Activated T-helper 2 cell treated with anti-CD3 and anti-CD28 coated beads, Interferon-gamma antibody, Interleukin-2, Interleukin-4, amounts not matched to agents 10 μg/mL and 5 μg/mL and 100 μg/mL, durations not matched to agents 14 hours and 24 hours and 36 hours (primary cell): ENCODE measurements around the gene LTC4S. TPM values are rescaled to one million over a fixed set of nuclear protein-coding genes. Genes with fewer than 3 reads are reported as not detected.

Experiments
- DNase-seq: peaks from one replicate; pipeline ENCODE4 v3.0.0; 2021; ENCODE audit warnings: low spot score
- H3K27ac Mint-ChIP-seq: one replicate; pipeline ENCODE4 v1.8.0; 2021; ENCODE audit warnings: mixed read lengths
- H3K27me3 Mint-ChIP-seq: one replicate; pipeline ENCODE4 v1.8.0; 2021; ENCODE audit warnings: low read depth, mixed read lengths
- H3K36me3 Mint-ChIP-seq: one replicate; pipeline ENCODE4 v1.8.0; 2021; ENCODE audit warnings: low read depth, mixed read lengths
- H3K4me1 Mint-ChIP-seq: one replicate; pipeline ENCODE4 v1.8.0; 2021; ENCODE audit warnings: low read depth, mixed read lengths
- H3K4me3 Mint-ChIP-seq: one replicate; pipeline ENCODE4 v1.8.0; 2021; ENCODE audit warnings: low read depth, mild to moderate bottlenecking, moderate library complexity, mixed read lengths
- H3K9me3 Mint-ChIP-seq: one replicate; pipeline ENCODE4 v1.8.0; 2021; ENCODE audit warnings: mixed read lengths
- intact Hi-C: fragments of 100-400 bp; cut with micrococcal nuclease; formaldehyde crosslinking; loops from one replicate; pipeline ENCODE4 v1.15.1; 2023
- total RNA-seq: library from RNA; stranded (reverse); gene quantifications from 2 replicates; pipeline ENCODE4 v1.2.3, GENCODE V29; 2022

The LTC4S gene
- total RNA-seq, 1 donor from 2014 or later, result 0.62 TPM

DNA sequence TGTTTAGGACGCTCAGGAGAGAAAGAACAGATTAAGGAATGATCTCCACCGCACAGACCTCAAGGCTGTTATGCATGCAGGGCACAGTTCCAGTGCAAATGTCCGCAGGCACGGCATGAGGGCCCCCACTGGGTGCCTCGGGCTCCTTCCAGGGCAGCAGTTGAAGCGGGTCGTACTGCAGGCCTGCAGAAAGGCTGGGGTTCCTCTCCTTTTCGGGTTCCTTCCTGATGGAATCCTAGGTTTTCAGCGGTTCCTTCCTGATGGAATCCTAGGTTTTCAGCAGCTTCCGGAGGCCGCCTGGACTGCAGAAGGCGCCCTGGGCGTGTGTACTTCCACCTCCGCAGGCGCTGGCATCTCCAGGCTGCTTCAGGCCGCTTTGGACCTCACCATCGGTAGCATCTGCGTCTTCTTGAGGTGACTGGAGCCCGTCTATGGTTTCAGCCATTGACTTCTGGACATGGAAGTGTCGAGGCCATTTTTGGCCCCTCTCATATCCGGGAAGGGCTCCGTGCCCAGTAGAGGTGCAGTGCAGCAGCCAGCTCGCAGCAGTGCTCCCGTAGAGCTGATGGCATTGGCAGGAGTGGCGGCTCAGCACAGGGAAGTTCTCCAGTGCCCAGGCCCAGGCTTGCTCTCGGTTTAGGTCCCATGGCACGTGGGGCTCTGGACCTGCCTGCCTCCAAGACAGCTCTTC is 18.5 kb downstream of the LTC4S start:
- Mint-ChIP-seq H3K4me3 (no peak overlapping the region), H3K4me1 (peaks cover 3% of the 10 kb centered on the region), H3K36me3 (peaks cover 33% of the 10 kb centered on the region), H3K27me3 (no peaks in the 10 kb centered on the region), H3K9me3 (no peaks in the 10 kb centered on the region), H3K27ac (no peak overlapping the region)
- intact Hi-C loops, result no loop called here
- DNase-seq, result no peak

DNA sequence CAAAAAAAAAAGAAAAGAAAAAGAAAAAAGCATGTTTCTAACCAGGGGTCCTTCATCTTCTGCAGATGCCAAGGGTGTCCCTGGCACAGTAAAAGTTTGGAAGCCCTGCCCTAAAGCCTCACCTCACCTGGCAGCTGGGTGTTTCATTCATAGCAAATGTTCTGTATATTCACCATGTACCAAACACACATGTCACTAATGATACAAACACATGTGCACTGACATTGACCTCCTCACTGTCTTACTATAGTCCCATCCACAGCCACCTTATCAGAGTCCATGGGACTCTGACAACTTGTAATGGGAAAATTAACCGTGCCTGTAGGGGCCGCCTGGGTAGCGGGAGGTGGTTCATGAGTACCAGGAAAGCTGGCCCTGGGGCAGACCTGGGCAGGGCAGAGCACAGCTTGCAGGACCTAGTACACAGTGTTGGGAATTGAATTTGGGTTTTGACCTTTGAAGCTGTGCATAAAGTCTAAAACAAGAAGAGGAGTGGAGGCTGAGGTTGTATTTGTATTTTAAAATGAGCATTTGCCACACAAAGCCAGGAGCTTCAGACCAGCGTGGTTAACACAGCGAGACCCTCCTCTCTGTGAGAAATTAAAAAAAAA is 19.3 kb downstream of the LTC4S start:
- H3K27ac Mint-ChIP-seq, result no peak overlapping the region
- H3K9me3 Mint-ChIP-seq, result no peaks in the 10 kb centered on the region
- H3K4me3 Mint-ChIP-seq, result no peak overlapping the region
- peaks cover 33% of the 10 kb centered on the region for H3K36me3 Mint-ChIP-seq
- no peak for DNase-seq
- H3K4me1 Mint-ChIP-seq, result peaks cover 6% of the 10 kb centered on the region
- H3K27me3 Mint-ChIP-seq, result no peaks in the 10 kb centered on the region
- intact Hi-C loops, result no loop called here

DNA sequence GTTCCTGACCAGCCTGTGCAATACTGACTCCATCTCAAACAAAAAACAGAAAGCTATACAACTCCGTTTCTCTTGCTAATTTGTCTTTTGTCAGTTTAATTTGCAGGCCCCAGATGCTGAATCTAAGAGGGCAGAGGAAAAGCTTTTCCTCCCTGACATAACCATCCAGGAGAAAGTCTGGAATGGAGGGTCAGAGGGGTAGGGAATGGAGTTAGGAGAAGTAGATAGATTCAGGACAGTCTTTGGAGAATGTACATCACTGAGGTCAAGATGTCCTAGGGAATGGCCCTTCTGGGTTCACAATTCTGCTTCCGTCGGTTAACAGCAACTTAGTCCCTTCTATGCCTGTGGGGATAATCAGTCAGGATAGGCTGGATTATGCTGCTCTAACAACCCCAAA is 20.3 kb downstream of the LTC4S start:
- Mint-ChIP-seq H3K27me3 (no peaks in the 10 kb centered on the region), H3K9me3 (no peaks in the 10 kb centered on the region), H3K27ac (no peak overlapping the region), H3K4me3 (no peak overlapping the region), H3K4me1 (peaks cover 9% of the 10 kb centered on the region), H3K36me3 (peaks cover 33% of the 10 kb centered on the region)
- intact Hi-C loops, result no loop called here
- DNase-seq, result no peak

- Mint-ChIP-seq H3K27ac (peak overlapping the region; percentile 38), H3K27me3 (no peaks in the 10 kb centered on the region), H3K4me1 (peaks cover 17% of the 10 kb centered on the region), H3K9me3 (no peaks in the 10 kb centered on the region), H3K4me3 (peak overlapping the region; percentile 6), H3K36me3 (peaks cover 30% of the 10 kb centered on the region)
- DNase-seq, result no peak
- intact Hi-C loops, result no loop called here
Measured at GRCh38 chr5:179815491-179816249, 21.9 kb downstream of the LTC4S start.

DNA sequence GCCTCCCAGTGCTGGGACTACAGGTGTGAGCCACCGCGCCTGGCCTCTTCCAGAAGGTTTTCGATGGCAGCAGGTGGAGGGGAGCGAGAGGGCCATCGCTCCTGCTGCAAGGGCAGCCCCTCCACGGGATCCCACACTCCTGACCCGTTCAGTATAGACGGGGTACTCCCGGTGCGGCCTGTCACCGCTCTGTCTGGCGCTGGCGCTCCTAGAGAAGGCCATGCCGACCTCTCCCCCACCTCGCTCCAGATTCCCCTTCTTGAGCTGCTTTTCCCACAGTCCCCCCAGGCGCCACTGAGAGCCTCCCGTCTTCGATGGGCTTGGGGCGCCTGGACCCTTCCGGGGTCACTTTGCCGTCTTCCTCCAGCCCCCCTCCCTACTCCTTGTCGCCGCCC is 22.6 kb downstream of the LTC4S start:
- Mint-ChIP-seq H3K4me1 (peaks cover 17% of the 10 kb centered on the region), H3K36me3 (peaks cover 28% of the 10 kb centered on the region), H3K27me3 (no peaks in the 10 kb centered on the region), H3K4me3 (no peak overlapping the region), H3K27ac (no peak overlapping the region), H3K9me3 (no peaks in the 10 kb centered on the region)
- DNase-seq, result no peak
- intact Hi-C loops, result no loop called here

- H3K36me3 Mint-ChIP-seq, result peaks cover 26% of the 10 kb centered on the region
- no peak for DNase-seq
- intact Hi-C loops, result no loop called here
- H3K4me1 Mint-ChIP-seq, result peaks cover 21% of the 10 kb centered on the region
- no peaks in the 10 kb centered on the region for H3K27me3 Mint-ChIP-seq
- H3K9me3 Mint-ChIP-seq, result no peaks in the 10 kb centered on the region
- H3K4me3 Mint-ChIP-seq, result no peak overlapping the region
- no peak overlapping the region for H3K27ac Mint-ChIP-seq
Measured at GRCh38 chr5:179816796-179817469, 23.1 kb downstream of the LTC4S start.

DNA sequence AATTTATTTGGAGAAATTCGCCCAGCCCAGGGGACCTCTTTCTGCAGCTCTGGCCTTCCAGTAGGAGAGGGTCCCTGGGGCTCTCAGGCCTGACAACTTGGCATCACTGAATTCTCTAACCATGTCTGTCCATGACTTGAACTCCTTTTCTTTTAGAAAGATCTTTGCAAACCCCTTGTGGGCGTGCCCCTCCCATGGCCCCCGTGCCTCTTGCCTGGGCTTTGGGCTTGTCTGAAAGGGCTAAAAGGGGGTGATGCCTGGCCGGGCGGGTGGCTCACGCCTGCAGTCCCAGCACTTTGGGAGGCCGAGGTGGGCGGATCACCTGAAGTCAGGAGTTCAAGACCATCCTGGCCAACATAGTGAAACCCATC is 23.7 kb downstream of the LTC4S start:
- intact Hi-C loops, result no loop called here
- H3K4me1 Mint-ChIP-seq, result peaks cover 26% of the 10 kb centered on the region
- peak overlapping the region; percentile 65 for H3K4me3 Mint-ChIP-seq
- no peaks in the 10 kb centered on the region for H3K9me3 Mint-ChIP-seq
- no peak for DNase-seq
- no peaks in the 10 kb centered on the region for H3K27me3 Mint-ChIP-seq
- no peak overlapping the region for H3K27ac Mint-ChIP-seq
- peaks cover 29% of the 10 kb centered on the region for H3K36me3 Mint-ChIP-seq

DNA sequence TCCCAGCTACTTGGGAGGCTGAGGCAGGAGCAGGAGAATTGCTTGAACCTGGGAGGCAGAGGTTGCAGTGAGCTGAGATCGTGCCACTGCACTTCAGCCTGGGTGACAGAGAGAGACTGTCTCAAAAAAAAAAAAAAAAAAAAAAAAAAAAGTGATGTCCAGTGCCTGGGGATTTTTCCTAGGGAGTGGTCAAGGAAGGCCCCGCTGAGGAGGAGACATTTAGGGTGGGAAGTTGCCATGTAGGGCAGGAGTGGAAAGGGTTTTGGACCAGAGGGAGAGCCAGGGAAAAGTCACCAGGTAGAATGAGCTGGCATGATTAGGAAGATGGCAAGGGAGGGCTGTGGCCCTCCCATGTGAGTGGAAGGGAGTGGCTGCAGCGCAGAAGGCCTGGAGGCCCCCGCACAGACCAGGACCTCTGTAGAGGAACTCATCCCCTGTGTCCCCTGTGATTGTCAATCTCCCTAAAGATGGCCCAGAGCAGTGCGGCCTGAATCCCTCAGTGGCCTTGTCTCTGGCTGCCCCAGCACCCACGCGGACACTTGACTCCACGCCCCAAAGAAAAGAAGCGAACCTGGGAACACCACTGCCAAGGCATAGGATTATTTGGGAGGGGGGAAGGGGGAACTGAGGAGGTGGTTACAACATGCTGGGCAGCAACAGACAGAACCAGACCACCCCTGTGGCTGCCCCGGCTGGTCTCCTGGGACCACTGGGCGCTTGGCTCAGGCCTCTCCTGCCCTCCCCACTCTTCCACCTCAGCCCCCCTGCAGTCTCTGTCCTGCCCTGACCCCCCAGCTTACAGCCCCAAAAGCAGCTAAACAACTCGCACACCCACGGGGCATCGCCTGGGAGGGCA is 24.3 kb downstream of the LTC4S start:
- Mint-ChIP-seq H3K27me3 (no peaks in the 10 kb centered on the region), H3K4me1 (peaks cover 29% of the 10 kb centered on the region), H3K4me3 (peak overlapping the region; percentile 65), H3K36me3 (peaks cover 27% of the 10 kb centered on the region), H3K27ac (peak overlapping the region; percentile 83), H3K9me3 (no peaks in the 10 kb centered on the region)
- DNase-seq, result no peak
- intact Hi-C loops, result no loop called here

- intact Hi-C loops, result loop anchor here (1.0 kb wide), 1 partner anchor 8 kb away; no protein-coding TSS in a partner anchor
- H3K27ac Mint-ChIP-seq, result peak overlapping the region; percentile 83
- H3K9me3 Mint-ChIP-seq, result no peaks in the 10 kb centered on the region
- H3K4me1 Mint-ChIP-seq, result peaks cover 29% of the 10 kb centered on the region
- DNase-seq, result peak; percentile 80
- peak overlapping the region; percentile 65 for H3K4me3 Mint-ChIP-seq
- H3K27me3 Mint-ChIP-seq, result no peaks in the 10 kb centered on the region
- H3K36me3 Mint-ChIP-seq, result peaks cover 32% of the 10 kb centered on the region
Measured at GRCh38 chr5:179818746-179819295, 25.0 kb downstream of the LTC4S start.

- H3K9me3 Mint-ChIP-seq, result no peaks in the 10 kb centered on the region
Measured at GRCh38 chr5:179819296-179820126, 25.7 kb downstream of the LTC4S start.

DNA sequence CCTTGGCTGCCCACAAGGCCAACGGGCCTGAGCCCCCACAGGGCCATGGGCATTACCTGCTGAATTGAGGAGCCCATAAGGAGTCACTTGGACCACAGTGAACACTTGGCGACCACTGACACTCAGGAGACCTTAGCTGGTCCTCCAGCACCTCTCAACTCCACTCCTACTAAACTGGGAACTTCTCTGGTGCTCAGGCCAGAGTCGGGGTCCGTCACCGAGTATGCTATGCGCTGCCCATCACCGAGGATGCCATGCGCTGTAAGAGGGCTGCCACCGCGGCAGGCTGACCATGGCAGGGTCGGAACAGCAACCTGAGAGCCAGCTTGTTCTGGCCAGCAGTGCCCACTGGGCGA is 26.3 kb downstream of the LTC4S start:
- H3K27me3 Mint-ChIP-seq, result no peaks in the 10 kb centered on the region
- peak overlapping the region; percentile 69 for H3K4me3 Mint-ChIP-seq
- DNase-seq, result no peak
- no peaks in the 10 kb centered on the region for H3K9me3 Mint-ChIP-seq
- H3K36me3 Mint-ChIP-seq, result peaks cover 36% of the 10 kb centered on the region
- H3K4me1 Mint-ChIP-seq, result peaks cover 33% of the 10 kb centered on the region
- peak overlapping the region; percentile 87 for H3K27ac Mint-ChIP-seq
- intact Hi-C loops, result loop anchor here (1.0 to 10.0 kb wide), 5 partner anchors 17 to 265 kb away; partner anchors contain the start of genes CANX, HNRNPH1, MRNIP and RUFY1

More at GRCh38 chr5:179819296-179820126, 25.7 kb downstream of the LTC4S start:
- H3K4me3 Mint-ChIP-seq, result peak overlapping the region; percentile 69
- peak overlapping the region; percentile 87 for H3K27ac Mint-ChIP-seq
- H3K36me3 Mint-ChIP-seq, result peaks cover 34% of the 10 kb centered on the region
- no peak for DNase-seq
- no peaks in the 10 kb centered on the region for H3K27me3 Mint-ChIP-seq
- intact Hi-C loops, result loop anchor here (1.0 to 10.0 kb wide), 6 partner anchors 8 to 265 kb away; partner anchors contain the start of genes CANX, HNRNPH1, MRNIP and RUFY1
- H3K4me1 Mint-ChIP-seq, result peaks cover 30% of the 10 kb centered on the region
